Glomerular endothelial cell (primary cell): Measurements from ENCODE around the gene BRMS1L. TPM values are rescaled to one million over a fixed set of nuclear protein-coding genes. Genes with fewer than 3 reads are reported as not detected.

Experiments
- total RNA-seq: library from RNA; depleted of rRNA; stranded (reverse); fragments of >200 nt; gene quantifications from 2 replicates; pipeline ENCODE4 v1.2.3, GENCODE V29; 2015

Gene BRMS1L
- total RNA-seq, 1 donor from 2014 or later = 5.3 TPM

Other genes with a start within 250 kb of the BRMS1L start
- gene RALGAPA1, start 17.0 kb upstream of the BRMS1L start, total RNA-seq = 13.5 and 22.2 TPM in 2 replicates